ENCODE measurements around the gene AEN. TPM values are rescaled to one million over a fixed set of nuclear protein-coding genes. Genes with fewer than 3 reads are reported as not detected.
A peak's percentile ranks its signal among the peaks of the same experiment; 100 is the strongest.

The AEN gene
- total and polyA plus RNA-seq, 8 donors: 8.9 to 26.8 (median 15.1) TPM

- intact Hi-C loops (cut with DNase I): no loop called here
- DNase-seq (peak in 1 of 6 donors; percentile 8), ATAC-seq (no peak), FAIRE-seq (no peak)
- Histone ChIP-seq H3K27me3 (no peaks in the 10 kb centered on the region), H3K27ac (no peak overlapping the region), H3K4me1 (peaks cover 10 to 23% (median 17%) of the 10 kb centered on the region in 3 donors), H3K4me3 (no peak overlapping the region), H3K9me3 (no peaks in the 10 kb centered on the region), H3K36me3 (no peaks in the 10 kb centered on the region)
- no peak for TF ChIP-seq CTCF (IDR thresholded peaks at IDR 0.05)
- WGBS, 2 donors: 86% methylated on average over 5 of the region's 5 CpGs
These were observed 25.8 kb downstream of the AEN start for GRCh38 chr15:88646951-88647350.

- TF ChIP-seq CTCF (IDR thresholded peaks at IDR 0.05): no peak
- intact Hi-C loops (cut with DNase I): no loop called here
- peak; percentile 84 to 91 (median 88) for ATAC-seq
- no peak for FAIRE-seq
- H3K4me3 ChIP-seq: no peak overlapping the region
- H3K9me3 ChIP-seq: no peaks in the 10 kb centered on the region
- H3K27ac ChIP-seq: peak overlapping the region in 2 of 4 donors; percentile 33 to 51
- no peaks in the 10 kb centered on the region for H3K36me3 ChIP-seq
- 44 to 45% methylated on average over 11 of the region's 11 CpGs for WGBS, 2 donors
- H3K27me3 ChIP-seq: no peaks in the 10 kb centered on the region
- DNase-seq: peak in 5 of 6 donors; percentile 78 to 83 (median 79)
- H3K4me1 ChIP-seq: peaks cover 10 to 23% (median 17%) of the 10 kb centered on the region in 3 donors
These were observed 26.4 kb downstream of the AEN start for GRCh38 chr15:88647351-88648105.

GRCh38 chr15:88648357-88649214 lies 27.4 kb downstream of the AEN start:
- H3K4me3 ChIP-seq: no peak overlapping the region
- TF ChIP-seq CTCF (IDR thresholded peaks at IDR 0.05): no peak
- no peaks in the 10 kb centered on the region for H3K36me3 ChIP-seq
- ATAC-seq (peak; percentile 72 to 78 (median 74)), DNase-seq (peak in 4 of 6 donors; percentile 58 to 70 (median 62)), FAIRE-seq (no peak)
- intact Hi-C loops (cut with DNase I): no loop called here
- H3K27me3 ChIP-seq: no peaks in the 10 kb centered on the region
- 57 to 58% methylated on average over 12 of the region's 12 CpGs for whole genome bisulfite sequencing, 2 donors
- peak overlapping the region in 2 of 4 donors; percentile 33 to 51 for H3K27ac ChIP-seq
- peaks cover 10 to 23% (median 17%) of the 10 kb centered on the region in 3 donors for H3K4me1 ChIP-seq
- H3K9me3 ChIP-seq: no peaks in the 10 kb centered on the region

GRCh38 chr15:88649286-88649733 lies 28.2 kb downstream of the AEN start:
- Histone ChIP-seq H3K27ac (peak overlapping the region in 2 of 4 donors; percentile 29 to 51), H3K4me3 (no peak overlapping the region), H3K9me3 (no peaks in the 10 kb centered on the region), H3K36me3 (no peaks in the 10 kb centered on the region), H3K27me3 (no peaks in the 10 kb centered on the region), H3K4me1 (peaks cover 10 to 23% (median 17%) of the 10 kb centered on the region in 3 donors)
- FAIRE-seq (no peak), ATAC-seq (peak in 2 of 4 donors; percentile 4 to 5), DNase-seq (no peak)
- WGBS, 2 donors: 77 to 79% methylated on average over 12 of the region's 12 CpGs
- intact Hi-C loops (cut with DNase I): no loop called here
- no peak for TF ChIP-seq CTCF (IDR thresholded peaks at IDR 0.05)

All from pancreas (tissue), 10 donors.